ENCODE measurements around the gene KIFAP3.
A peak's percentile ranks its signal among the peaks of the same experiment; 100 is the strongest.
"Not testable (repeated sequence)": the region's sequence is repeated elsewhere in the genome, so short reads cannot be mapped to it uniquely, and the experiment has no call there.

KIFAP3 gene

DNA sequence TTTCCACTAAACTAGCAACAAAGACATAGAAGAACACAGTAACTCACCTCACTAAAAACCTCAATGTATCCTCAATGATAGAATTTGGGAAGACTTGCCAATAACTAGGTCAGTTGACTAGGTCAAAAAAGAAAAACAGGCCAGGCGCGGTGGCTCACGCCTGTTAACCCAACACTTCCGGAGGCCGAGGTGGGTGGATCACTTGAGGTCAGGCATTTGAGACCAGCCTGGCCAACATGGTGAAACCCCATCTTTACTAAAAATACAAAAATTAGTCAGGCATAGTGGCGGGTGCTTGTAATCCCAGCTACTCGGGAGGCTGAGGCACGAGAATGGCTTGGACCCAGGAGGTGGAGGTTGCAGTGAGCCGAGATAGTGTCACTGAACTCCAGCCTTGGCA is 156.3 kb downstream of the KIFAP3 start:
- DNase-seq, result not testable (repeated sequence)

DNA sequence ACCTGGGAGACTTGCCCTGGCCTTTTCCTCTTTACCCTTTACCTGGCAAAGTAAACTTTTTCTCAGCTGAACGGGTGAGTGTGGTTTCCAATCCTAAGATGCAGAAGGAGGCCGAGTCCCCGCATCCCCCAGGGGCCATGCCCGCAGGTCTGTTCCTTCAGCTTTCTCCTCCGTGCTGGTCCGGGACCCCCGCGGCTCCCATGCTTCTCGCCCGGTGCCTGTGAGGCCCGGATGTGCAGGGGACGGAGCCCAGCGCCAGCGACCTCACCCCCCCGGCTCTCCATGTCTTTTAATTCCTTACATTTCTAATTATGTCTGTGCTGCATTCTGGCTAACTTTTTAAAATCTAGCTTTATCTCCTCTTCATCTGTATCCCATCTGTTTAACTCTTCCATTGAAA is 159.3 kb downstream of the KIFAP3 start:
- DNase-seq, result no peak

GRCh38 chr1:169914531-169914930 is 160.0 kb downstream of the KIFAP3 start:
- DNase-seq, result no peak

DNA sequence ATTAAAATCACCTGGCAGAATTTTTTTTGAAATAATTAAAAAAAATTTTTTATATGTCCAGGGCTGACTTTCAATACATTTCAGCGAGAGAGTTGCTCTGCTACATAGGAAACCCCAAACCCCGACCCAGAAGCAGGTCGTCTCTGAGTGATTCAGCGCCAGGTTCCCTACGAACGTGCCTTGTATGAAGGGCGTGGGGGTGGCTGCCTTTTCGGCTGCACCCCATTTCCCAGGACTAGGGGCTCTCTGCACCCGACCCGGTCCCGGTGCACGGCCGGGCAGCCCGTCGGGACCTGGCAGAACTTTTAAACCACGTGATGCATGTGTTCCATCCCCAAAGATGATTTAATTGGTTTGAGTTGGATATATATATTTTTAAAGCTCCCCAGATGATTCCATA is 165.0 kb downstream of the KIFAP3 start:
- no peak for DNase-seq

DNA sequence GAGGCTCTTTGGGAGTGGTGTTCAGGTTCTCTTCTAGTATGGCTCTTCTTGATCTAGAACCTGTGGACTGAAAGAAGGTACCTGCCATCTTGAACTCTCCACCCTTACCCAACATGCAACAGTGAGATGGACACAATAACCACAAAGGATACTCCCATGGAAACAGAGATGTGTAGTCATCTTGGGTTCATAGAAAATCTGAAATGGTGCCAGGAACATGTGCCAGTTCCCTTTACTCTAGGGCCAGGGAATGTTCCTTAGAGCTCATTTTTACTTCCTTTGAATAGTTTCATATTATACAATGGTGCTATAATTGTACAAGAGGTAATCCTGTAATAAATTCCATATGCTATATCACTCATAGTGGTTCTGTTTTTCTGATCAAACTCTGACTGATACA is 167.6 kb downstream of the KIFAP3 start:
- DNase-seq, result no peak

DNA sequence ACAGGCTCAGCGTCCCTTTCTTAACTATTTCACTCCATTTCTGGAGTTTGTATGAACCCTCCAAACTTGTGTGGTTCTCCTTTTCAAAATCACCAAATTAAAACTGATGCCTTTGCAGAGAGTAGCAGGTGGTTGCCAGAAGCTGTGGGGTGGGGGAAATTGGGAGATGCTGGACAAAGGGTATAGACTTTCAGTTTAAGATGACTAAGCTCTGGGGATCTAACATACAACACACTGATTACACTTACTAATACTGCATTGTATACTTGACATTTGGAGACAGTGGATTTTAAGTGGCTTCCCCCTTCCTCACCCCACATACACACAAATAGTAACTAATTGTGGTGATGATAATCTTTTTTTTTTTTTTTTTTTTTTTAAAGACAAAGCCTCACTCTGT is 169.7 kb downstream of the KIFAP3 start:
- no peak for DNase-seq

GRCh38 chr1:169902751-169903150 is 171.7 kb downstream of the KIFAP3 start:
- no peak for DNase-seq

DNA sequence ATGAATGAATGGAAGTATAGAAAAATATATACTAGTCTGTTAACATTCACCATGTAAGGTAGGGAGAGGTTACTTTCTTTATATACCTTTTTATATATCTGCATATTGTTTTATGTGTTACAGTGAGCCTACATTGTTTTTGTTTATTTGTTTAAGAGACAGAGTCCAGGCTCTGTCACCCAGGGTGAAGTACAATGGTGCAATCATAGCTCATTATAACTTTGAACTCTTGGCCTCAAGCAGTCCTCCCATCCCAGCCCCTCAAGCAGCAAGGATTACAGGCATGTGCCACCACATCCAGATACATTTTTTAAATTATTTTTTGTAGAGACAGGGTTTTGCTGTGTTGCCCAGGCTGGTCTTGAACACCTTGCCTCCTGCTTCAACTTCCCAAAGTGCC is 173.4 kb downstream of the KIFAP3 start:
- no peak for DNase-seq

- DNase-seq, result no peak
Measured at GRCh38 chr1:169900571-169900970, 173.9 kb downstream of the KIFAP3 start.

- DNase-seq, result no peak
Measured at GRCh38 chr1:169899519-169900217, 174.8 kb downstream of the KIFAP3 start.

DNA sequence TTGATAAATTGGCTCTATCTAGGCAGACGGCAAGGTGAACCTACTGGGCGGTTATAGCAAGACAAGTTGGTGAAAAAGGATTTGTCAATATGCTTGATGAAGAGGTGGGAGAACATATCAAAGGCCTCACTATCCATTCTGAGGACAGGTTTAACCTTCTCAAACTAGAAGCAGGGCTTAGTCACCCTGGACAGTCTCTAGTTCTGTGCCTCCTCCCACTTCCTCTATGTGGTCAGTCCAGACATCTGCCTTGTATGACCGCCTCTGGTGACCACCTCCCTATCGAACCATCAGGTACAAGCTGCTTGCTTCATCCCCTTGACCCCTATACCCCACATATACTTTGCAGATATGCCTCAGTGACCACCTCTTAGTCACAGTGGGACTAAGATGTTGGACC is 178.5 kb downstream of the KIFAP3 start:
- no peak for DNase-seq

- no peak for DNase-seq
Measured at GRCh38 chr1:169894424-169895145, 179.9 kb downstream of the KIFAP3 start.

- DNase-seq, result peak; percentile 92
Measured at GRCh38 chr1:169893645-169894423, 180.7 kb downstream of the KIFAP3 start, which contains the start of gene SCYL3. Gene SCYL3, minus strand, starts transcription at chr1:169893896. Its CDS starts 5,056 bp downstream, at chr1:169888840.

- peak; percentile 38 for DNase-seq
Measured at GRCh38 chr1:169892927-169893644, 181.4 kb downstream of the KIFAP3 start.

GRCh38 chr1:169892176-169892926 is 182.1 kb downstream of the KIFAP3 start:
- DNase-seq, result no peak

GRCh38 chr1:169891539-169891885 is 183.0 kb downstream of the KIFAP3 start:
- DNase-seq, result no peak

DNA sequence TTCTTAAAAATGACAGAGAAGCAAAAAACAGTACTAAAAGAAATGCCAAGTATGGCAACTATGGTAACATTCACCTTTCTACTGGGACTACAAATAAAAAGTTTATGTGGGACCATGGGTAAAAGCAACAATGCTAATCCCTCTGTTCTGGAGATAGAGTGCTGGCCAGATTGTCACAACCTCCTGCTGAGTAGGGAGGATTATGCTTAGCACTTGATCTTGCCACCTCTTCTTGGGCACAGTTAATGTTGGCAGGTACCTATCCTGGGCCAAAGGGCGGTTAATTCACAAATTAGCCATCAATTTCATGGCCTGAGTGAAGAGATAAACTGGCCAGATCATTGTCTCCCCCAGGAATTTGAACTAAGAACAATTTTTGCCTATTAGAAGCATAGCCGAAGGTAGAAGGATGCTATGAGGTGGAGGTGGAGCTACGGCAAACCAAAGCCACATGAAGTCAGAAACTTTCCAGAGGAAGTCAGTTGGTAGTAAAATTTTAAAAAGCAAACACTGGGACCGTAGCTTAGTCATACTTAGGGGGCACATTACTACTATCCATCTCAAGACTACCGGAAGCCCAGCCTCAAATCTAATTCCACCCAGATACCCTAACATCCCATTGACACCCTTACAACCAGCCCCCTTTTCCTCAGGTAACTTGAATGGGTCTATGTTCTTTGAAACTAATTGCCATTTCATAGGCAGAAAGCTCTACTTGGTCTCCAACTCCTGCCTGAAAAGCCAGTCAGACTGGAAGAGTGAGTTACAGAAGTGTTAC is 183.5 kb downstream of the KIFAP3 start:
- peak; percentile 47 for DNase-seq

GRCh38 chr1:169889871-169890270 is 184.6 kb downstream of the KIFAP3 start:
- no peak for DNase-seq

GRCh38 chr1:169886931-169887330 is 187.6 kb downstream of the KIFAP3 start:
- no peak for DNase-seq

GRCh38 chr1:169886422-169886821 is 188.1 kb downstream of the KIFAP3 start:
- DNase-seq, result no peak

- no peak for DNase-seq
Measured at GRCh38 chr1:169885207-169885606, 189.3 kb downstream of the KIFAP3 start.

- no peak for DNase-seq
Measured at GRCh38 chr1:169884634-169885033, 189.9 kb downstream of the KIFAP3 start.
